TTC549 (cell line): Measurements from ENCODE around the gene CYB561A3.

ENCODE experiments used
- FAIRE-seq: peaks from 2 replicates; lab custom pipeline; 2012; peaks lifted over from hg19 to GRCh38; lab: Jason Lieb, UNC

Gene CYB561A3

DNA sequence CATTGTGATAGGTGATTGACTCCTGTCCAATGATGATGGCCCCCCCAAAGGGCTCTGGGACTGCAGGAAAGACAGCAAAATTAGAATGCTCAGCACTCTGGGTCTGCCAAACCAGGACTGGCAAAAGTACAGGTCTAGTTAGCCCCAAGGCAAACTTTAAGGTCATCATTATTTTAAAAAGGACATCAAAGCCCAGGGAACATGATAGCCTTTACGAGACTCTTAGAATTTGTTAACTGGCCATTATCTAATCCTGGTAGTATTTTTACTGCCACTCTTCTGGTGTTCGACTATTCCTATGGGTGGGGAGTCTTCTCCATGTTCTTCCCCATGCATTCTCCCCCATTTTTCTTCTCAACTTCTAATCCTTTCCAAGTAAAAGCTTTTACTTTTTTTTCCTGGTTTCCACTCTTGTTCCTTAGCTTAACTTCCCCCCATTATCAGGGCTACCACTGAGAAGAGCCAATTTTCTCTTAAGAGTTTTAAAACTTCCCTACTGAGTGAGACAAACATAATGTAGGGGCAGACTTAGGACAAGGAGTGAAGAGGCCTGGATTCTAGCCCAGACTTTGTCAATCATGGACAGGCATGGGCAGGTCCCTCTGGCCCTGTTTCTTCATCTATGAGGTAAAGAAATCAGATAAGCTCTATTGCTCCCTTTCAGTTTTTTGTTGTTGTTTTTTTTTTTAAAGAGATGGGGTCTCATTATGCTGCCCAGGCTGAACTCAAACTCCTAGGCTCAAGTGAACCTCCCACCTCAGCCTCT lies 35.9 kb downstream of the CYB561A3 start:
- FAIRE-seq = no peak

GRCh38 chr11:61315260-61315659 lies 46.4 kb downstream of the CYB561A3 start:
- no peak for FAIRE-seq

DNA sequence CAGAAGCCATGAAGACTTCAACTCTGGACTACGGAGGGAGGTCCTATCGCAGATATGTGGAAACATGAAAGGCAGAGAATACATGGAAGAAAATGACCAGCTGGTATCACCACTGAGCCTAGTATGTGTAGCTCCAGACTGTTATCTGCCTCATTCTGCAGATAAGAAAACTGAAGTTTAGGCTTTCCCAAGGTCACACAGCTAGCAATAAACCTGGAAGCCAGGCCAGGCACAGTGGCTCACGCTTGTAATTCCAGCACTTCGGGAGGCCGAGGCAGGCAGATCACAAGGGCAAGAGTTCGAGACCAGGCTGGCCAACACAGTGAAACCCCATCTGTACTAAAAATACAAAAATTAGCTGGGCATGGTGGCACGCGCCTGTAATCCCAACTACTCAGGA lies 50.9 kb downstream of the CYB561A3 start:
- no peak for FAIRE-seq

DNA sequence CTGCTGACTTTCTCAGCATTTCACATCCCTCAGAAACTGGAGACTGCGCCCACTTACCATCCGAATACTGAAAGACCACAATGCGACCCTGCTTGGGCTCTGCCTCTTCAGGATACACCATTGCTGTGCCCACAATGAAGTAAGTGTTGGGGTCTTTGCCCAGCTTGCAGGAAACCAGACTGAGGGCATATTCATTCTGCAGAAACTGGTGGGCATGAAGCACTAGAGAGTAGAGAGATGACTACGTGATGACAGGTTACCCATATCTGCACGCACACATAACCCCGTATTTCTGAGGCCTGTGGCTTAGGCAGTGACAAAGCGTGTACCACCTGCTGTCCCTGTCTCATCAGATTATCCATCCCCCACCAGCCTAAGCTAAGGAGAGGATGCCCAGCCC lies 51.9 kb downstream of the CYB561A3 start:
- no peak for FAIRE-seq

- FAIRE-seq = no peak
These were observed 52.5 kb downstream of the CYB561A3 start for GRCh38 chr11:61309141-61309540.

GRCh38 chr11:61307354-61307753 lies 54.3 kb downstream of the CYB561A3 start:
- FAIRE-seq = no peak

DNA sequence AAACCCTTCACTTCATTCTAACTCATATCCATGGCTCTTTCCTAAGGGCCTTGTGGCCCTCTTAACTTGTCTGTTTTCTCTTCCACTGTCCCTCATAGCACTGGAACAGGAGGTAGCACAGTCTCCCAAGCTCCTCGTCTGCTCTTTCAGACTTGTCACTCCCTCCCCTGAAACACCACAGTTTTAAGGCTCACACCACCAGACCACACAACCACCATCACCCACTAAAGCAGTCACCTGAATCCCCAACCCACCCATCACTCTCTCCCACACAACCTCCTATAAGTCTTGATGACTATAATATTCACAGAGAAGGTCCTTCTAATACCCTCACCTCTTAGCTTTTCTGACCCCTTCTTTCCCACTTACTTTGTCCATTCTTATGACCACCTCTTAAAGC lies 55.5 kb downstream of the CYB561A3 start:
- FAIRE-seq = no peak

DNA sequence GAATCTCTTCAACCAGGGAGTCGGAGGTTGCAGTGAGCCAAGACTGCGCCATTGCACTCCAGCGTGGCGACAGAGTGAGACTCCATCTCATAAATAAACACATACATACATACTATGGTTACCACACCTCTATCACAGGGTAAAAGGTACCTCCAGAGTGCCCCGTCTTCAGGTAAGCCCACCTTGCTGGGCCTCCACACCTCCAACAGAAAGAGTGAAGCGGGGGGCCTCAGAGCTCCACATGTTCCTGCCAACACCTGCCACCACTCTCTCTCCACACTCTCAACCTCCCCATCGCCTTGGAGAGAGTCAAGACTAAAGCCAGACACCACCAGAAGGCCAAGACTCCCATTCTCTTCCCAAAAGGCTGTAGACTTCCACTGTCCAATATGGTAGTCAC lies 56.3 kb downstream of the CYB561A3 start:
- FAIRE-seq = no peak

DNA sequence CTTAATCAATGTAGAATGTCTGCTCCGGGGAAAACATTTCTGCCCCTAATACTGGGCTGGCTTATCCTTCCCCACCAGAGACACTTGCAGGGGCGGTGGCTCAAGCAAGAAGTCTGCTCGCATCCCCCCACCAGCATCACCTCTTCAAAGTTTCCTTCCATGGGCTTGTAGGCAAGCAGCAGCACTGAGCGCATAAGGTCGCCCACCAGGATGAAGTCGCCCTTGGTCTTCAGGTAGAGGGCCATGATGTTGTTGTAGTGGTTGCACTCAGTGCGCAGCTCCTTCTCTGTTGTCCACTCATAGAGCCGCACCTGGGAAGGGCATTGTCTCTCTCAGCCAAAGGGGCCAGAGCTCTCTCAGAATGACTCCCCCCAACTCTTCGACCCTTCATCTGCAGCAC lies 58.0 kb downstream of the CYB561A3 start:
- no peak for FAIRE-seq

DNA sequence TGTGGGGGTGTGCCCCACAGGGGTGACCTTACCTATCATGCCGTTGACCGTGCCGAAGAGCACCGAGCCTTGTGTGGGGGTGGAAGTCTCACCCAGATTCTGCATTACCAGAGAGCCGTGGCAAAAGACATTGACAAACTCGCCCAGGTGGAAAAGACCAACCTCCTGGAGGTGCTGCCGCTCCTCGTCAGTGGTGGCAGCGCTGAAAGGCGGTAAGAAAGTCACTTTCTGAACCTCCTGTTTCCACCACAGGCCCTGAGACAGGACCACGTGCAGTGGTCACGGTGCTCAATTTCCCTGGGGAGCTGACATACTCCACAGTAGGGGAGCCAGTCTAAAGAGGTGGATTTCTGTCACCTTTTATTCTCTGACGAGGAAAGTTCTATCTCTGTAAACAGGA lies 59.1 kb downstream of the CYB561A3 start:
- no peak for FAIRE-seq
